Measurements from ENCODE around the gene ACADS. TPM values are rescaled to one million over a fixed set of nuclear protein-coding genes. Genes with fewer than 3 reads are reported as not detected.

ACADS gene
- total and polyA plus RNA-seq, 9 of the 15 experiments (the other 6 are each of a cell fraction or from before 2014, with no cell fraction given) = 0.06 to 20.3 (median 8.8) TPM

GRCh38 chr12:120774169-120774916 is 48.7 kb downstream of the ACADS start:
- in situ Hi-C loops (cut with MboI) = no loop called here
- Histone ChIP-seq H3K4me2 (ENCODE audit: insufficient read depth, low read length) (no peak overlapping the region), H3K36me3 (ENCODE audit: control insufficient read depth, insufficient read depth, low read length) (peaks cover 11% of the 10 kb centered on the region; the same call in 2 of the 3 replicates), H2AFZ (ENCODE audit: low read depth, low read length) (no peak overlapping the region), H3K9me1 (ENCODE audit: control insufficient read depth, insufficient read depth, low read length) (no peaks in the 10 kb centered on the region), H3K9me3 (replicated peaks; ENCODE audit: control insufficient read depth, insufficient read depth, low read depth, low read length) (no peaks in the 10 kb centered on the region), H3K27ac (ENCODE audit: extremely low read depth, low read depth, low read length) (no peak overlapping the region), H3K4me1 (replicated peaks in 1 of 2; ENCODE audit: control insufficient read depth in 2 of 2, insufficient read depth in 2 of 2, low read length in 2 of 2) (peaks cover 0 to 5% of the 10 kb centered on the region in 2 experiments; a peak in 2 of 5 replicates), H3K27me3 (ENCODE audit: control insufficient read depth in 2 of 2, insufficient read depth in 2 of 2, low read length in 2 of 2) (no peaks in the 10 kb centered on the region), H4K20me1 (replicated peaks; ENCODE audit: control insufficient read depth, insufficient read depth, low read length) (no peaks in the 10 kb centered on the region), H3K79me2 (ENCODE audit: control insufficient read depth, insufficient read depth, low read length) (no peaks in the 10 kb centered on the region), H3K9ac (ENCODE audit: insufficient read depth in 1 of 2, low read depth in 2 of 2, low read length in 2 of 2) (no peak overlapping the region), H3K4me3 (no peak overlapping the region)
- no TSS peak for BruUV-seq (replicated peaks)
- DNase-seq (ENCODE audit: extremely low read depth in 1 of 4, low spot score in 3 of 4) = no peak
- ChIA-PET CTCF (ENCODE audit: low intra/inter-chr PET ratio) (no interaction called here), POLR2A (interaction anchor here (0.6 kb wide), 1 partner anchor 36 kb away, joined by 3 read pairs; no protein-coding TSS in a partner anchor)
- no peak for FAIRE-seq
- ATAC-seq = no peak
- intact Hi-C loops (cut with micrococcal nuclease) = no loop called here
- WGBS (ENCODE audit: insufficient coverage, low coverage, missing lambda C conversion rate) = 76% methylated on average over 7 of the region's 7 CpGs
- TF ChIP-seq, protein P1, sequence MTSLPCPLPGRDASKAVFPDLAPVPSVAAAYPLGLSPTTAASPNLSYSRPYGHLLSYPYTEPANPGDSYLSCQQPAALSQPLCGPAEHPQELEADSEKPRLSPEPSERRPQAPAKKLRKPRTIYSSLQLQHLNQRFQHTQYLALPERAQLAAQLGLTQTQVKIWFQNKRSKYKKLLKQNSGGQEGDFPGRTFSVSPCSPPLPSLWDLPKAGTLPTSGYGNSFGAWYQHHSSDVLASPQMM (CRISPR knock-in tag; IDR thresholded peaks at IDR 0.05) = no peak
- TF ChIP-seq, protein P2, sequence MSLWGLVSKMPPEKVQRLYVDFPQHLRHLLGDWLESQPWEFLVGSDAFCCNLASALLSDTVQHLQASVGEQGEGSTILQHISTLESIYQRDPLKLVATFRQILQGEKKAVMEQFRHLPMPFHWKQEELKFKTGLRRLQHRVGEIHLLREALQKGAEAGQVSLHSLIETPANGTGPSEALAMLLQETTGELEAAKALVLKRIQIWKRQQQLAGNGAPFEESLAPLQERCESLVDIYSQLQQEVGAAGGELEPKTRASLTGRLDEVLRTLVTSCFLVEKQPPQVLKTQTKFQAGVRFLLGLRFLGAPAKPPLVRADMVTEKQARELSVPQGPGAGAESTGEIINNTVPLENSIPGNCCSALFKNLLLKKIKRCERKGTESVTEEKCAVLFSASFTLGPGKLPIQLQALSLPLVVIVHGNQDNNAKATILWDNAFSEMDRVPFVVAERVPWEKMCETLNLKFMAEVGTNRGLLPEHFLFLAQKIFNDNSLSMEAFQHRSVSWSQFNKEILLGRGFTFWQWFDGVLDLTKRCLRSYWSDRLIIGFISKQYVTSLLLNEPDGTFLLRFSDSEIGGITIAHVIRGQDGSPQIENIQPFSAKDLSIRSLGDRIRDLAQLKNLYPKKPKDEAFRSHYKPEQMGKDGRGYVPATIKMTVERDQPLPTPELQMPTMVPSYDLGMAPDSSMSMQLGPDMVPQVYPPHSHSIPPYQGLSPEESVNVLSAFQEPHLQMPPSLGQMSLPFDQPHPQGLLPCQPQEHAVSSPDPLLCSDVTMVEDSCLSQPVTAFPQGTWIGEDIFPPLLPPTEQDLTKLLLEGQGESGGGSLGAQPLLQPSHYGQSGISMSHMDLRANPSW (CRISPR knock-in tag; IDR thresholded peaks at IDR 0.05) = no peak
- TF ChIP-seq MTA1 (IDR thresholded peaks at IDR 0.05; ENCODE audit: borderline replicate concordance) (no peak), STAT5A (IDR thresholded peaks at IDR 0.05; ENCODE audit: borderline replicate concordance, low read length) (no peak), GTF2F1 (IDR thresholded peaks at IDR 0.05; ENCODE audit: low read depth, low read length) (no peak), SMARCC2 (IDR thresholded peaks at IDR 0.05; ENCODE audit: low read depth) (no peak), RCOR1 (IDR thresholded peaks at IDR 0.05; ENCODE audit: borderline replicate concordance in 1 of 2, low read depth in 2 of 2, low read length in 2 of 2) (no peak), POU5F1 (IDR thresholded peaks at IDR 0.05; ENCODE audit: borderline replicate concordance, low read depth, low read length, partially characterized antibody) (no peak), TBL1XR1 (IDR thresholded peaks at IDR 0.05; ENCODE audit: low read length in 2 of 2) (no peak), ARID2 (IDR thresholded peaks at IDR 0.05) (no peak), PHTF2 (CRISPR knock-in tag; IDR thresholded peaks at IDR 0.05) (no peak), CC2D1A (IDR thresholded peaks at IDR 0.05) (no peak), RBM22 (IDR thresholded peaks at IDR 0.05; ENCODE audit: low read depth, low read length, poor library complexity, severe bottlenecking) (no peak), NR2C2 (CRISPR knock-in tag; IDR thresholded peaks at IDR 0.05) (no peak), NR2C2 (tag; IDR thresholded peaks at IDR 0.05) (no peak), SRSF1 (IDR thresholded peaks at IDR 0.05; ENCODE audit: low read depth, low read length) (no peak)
- TF ChIP-seq, protein P3, sequence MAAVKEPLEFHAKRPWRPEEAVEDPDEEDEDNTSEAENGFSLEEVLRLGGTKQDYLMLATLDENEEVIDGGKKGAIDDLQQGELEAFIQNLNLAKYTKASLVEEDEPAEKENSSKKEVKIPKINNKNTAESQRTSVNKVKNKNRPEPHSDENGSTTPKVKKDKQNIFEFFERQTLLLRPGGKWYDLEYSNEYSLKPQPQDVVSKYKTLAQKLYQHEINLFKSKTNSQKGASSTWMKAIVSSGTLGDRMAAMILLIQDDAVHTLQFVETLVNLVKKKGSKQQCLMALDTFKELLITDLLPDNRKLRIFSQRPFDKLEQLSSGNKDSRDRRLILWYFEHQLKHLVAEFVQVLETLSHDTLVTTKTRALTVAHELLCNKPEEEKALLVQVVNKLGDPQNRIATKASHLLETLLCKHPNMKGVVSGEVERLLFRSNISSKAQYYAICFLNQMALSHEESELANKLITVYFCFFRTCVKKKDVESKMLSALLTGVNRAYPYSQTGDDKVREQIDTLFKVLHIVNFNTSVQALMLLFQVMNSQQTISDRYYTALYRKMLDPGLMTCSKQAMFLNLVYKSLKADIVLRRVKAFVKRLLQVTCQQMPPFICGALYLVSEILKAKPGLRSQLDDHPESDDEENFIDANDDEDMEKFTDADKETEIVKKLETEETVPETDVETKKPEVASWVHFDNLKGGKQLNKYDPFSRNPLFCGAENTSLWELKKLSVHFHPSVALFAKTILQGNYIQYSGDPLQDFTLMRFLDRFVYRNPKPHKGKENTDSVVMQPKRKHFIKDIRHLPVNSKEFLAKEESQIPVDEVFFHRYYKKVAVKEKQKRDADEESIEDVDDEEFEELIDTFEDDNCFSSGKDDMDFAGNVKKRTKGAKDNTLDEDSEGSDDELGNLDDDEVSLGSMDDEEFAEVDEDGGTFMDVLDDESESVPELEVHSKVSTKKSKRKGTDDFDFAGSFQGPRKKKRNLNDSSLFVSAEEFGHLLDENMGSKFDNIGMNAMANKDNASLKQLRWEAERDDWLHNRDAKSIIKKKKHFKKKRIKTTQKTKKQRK (IDR thresholded peaks at IDR 0.05; ENCODE audit: borderline replicate concordance, low read depth, low read length) = no peak

All from K562 (cell line).